Measurements from ENCODE around the gene GRID1. TPM values are rescaled to one million over a fixed set of nuclear protein-coding genes. Genes with fewer than 3 reads are reported as not detected.

Gene GRID1
- total RNA-seq, 2 donors from 2014 or later = not detected

GRCh38 chr10:86263907-86264306 is 102.7 kb downstream of the GRID1 start:
- H3K9me3 Mint-ChIP-seq = no peaks in the 10 kb centered on the region
- peaks cover 9 to 13% of the 10 kb centered on the region in 2 donors for H3K27me3 Mint-ChIP-seq
- H3K4me1 Mint-ChIP-seq (ENCODE audit: low read depth in 2 of 2) = no peaks in the 10 kb centered on the region
- DNase-seq (ENCODE audit: low spot score) = peak; percentile 32
- H3K4me3 Mint-ChIP-seq = no peak overlapping the region
- H3K36me3 Mint-ChIP-seq = no peaks in the 10 kb centered on the region
- no peak for ATAC-seq
- no peak overlapping the region for H3K27ac Mint-ChIP-seq

DNA sequence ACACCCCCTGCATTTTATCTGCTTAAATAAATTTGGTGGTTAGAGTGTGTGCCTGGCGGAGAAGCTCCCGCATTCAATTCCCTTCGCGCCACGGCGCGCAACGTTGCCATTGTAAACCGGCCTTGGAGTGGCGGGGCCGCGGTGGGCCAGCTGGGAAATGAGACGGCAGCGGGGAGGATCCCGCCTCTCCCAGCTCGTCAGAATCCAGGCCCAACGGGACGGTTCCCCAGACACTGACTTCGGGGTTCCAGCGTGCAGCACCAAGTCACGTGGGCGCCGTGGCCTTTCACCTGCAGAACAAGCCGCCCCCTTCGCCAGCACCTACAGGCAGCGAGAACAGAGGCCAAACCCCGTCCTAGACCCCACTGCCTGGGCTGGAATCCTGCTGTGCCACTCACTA is 103.4 kb downstream of the GRID1 start:
- Mint-ChIP-seq H3K27me3 (peaks cover 9 to 13% of the 10 kb centered on the region in 2 donors), H3K27ac (no peak overlapping the region), H3K36me3 (no peaks in the 10 kb centered on the region), H3K4me3 (no peak overlapping the region), H3K4me1 (ENCODE audit: low read depth in 2 of 2) (no peaks in the 10 kb centered on the region), H3K9me3 (no peaks in the 10 kb centered on the region)
- ATAC-seq = no peak
- peak; percentile 15 for DNase-seq (ENCODE audit: low spot score)

- Mint-ChIP-seq H3K4me1 (ENCODE audit: low read depth in 2 of 2) (no peaks in the 10 kb centered on the region), H3K36me3 (no peaks in the 10 kb centered on the region), H3K4me3 (no peak overlapping the region), H3K9me3 (no peaks in the 10 kb centered on the region), H3K27ac (no peak overlapping the region), H3K27me3 (peaks cover 9 to 13% of the 10 kb centered on the region in 2 donors)
- DNase-seq (ENCODE audit: low spot score) = no peak
- ATAC-seq = no peak
These were observed 103.9 kb downstream of the GRID1 start for GRCh38 chr10:86262688-86263181.

DNA sequence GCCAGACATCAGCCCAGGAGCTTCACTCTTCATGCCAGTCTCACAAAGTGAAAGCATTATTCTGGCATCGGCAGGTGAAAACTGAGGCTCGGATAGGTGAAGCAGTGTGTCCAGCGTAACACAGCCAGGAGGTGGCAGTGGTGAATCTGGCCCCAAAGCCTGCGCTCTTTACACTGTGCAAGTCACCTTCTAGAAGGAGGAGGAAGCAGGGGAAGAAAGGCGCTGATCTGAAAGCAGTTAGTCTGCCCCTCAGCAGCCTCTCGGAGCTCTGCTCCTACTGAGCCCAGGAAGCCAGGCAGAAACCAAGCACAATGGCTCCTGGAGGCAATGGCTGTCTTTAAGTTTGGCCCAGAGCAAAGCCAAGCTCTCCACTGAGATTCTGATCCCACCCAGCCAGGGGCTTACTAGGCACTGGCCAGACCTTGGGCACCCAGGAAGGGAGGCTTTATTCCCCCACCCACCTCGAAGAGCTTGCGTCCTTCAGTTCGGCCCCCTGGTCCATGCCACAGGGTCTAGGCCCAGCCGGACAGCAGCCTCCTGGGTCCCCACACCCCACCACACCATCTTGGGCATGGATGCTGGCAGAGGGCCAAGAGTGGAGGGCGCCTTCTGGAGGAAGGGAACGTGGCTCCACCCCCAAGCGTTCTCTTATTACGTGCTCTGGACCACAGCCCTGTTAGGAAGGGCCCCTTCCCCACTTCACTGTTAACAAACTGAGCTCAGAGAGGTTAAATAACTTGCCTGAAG is 104.5 kb downstream of the GRID1 start:
- Mint-ChIP-seq H3K27me3 (peaks cover 15 to 18% of the 10 kb centered on the region in 2 donors), H3K36me3 (no peaks in the 10 kb centered on the region), H3K27ac (no peak overlapping the region), H3K4me3 (no peak overlapping the region), H3K4me1 (ENCODE audit: low read depth in 2 of 2) (no peaks in the 10 kb centered on the region), H3K9me3 (no peaks in the 10 kb centered on the region)
- DNase-seq (ENCODE audit: low spot score) = peak; percentile 42
- ATAC-seq = no peak

DNA sequence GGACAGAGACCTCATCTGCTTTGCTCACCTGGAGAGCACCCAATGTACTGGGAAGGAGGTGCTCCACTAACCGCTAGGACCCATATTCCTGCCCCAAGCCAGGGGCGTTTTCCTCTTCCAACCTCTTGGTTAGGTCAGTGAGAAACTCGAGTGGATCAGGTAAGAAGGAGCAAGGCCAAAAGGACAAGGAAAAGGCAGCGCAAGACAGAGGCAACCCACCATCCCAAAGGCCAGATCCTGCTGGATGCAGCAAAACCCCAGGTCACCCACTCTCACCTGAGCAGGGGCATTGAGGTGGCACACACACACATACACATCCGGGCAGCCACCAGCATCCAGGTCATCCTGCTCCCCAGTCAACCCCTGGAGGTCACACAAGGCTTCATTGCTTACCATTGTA is 105.1 kb downstream of the GRID1 start:
- peaks cover 15 to 20% of the 10 kb centered on the region in 2 donors for H3K27me3 Mint-ChIP-seq
- H3K27ac Mint-ChIP-seq = no peak overlapping the region
- H3K36me3 Mint-ChIP-seq = no peaks in the 10 kb centered on the region
- no peaks in the 10 kb centered on the region for H3K9me3 Mint-ChIP-seq
- DNase-seq (ENCODE audit: low spot score) (peak; percentile 56), ATAC-seq (no peak)
- no peak overlapping the region for H3K4me3 Mint-ChIP-seq
- H3K4me1 Mint-ChIP-seq (ENCODE audit: low read depth in 2 of 2) = no peaks in the 10 kb centered on the region

GRCh38 chr10:86260564-86260963 is 106.0 kb downstream of the GRID1 start:
- Mint-ChIP-seq H3K9me3 (no peaks in the 10 kb centered on the region), H3K4me1 (ENCODE audit: low read depth in 2 of 2) (no peaks in the 10 kb centered on the region), H3K4me3 (no peak overlapping the region), H3K27me3 (peaks cover 15% of the 10 kb centered on the region in 2 donors), H3K36me3 (no peaks in the 10 kb centered on the region), H3K27ac (no peak overlapping the region)
- ATAC-seq (no peak), DNase-seq (ENCODE audit: low spot score) (no peak)

DNA sequence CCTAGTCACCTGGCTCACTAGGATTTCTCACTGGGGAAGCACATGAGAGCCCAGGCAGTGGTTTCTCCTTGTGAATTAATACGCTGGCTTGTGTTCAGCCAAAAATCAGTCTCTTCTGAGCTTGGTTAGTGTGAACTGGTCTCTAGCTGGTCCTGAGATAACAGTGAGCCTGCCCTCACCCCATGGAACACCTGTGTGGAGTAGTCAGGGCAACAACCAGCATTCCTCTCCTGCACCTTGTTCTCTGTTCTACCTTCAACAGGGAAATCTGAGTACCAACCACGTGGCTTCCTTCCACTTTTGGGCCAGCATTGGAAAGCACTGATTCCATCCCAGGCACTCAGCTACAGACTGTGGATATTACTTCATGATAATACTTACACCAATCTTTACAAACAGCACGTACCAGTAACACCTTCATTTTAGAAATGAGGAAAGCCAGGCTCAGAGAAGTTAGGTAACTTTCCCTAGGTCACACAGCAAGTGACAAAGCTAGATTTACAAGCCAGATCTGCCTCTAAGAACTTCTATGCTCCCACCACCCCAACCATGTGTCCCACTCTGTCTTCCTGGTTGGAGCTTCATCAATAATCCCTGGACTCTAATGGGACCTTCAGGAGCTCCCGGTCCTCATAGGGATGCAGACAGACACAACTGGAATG is 106.6 kb downstream of the GRID1 start:
- no peaks in the 10 kb centered on the region for H3K36me3 Mint-ChIP-seq
- peaks cover 9 to 12% of the 10 kb centered on the region in 2 donors for H3K27me3 Mint-ChIP-seq
- H3K4me1 Mint-ChIP-seq (ENCODE audit: low read depth in 2 of 2) = no peaks in the 10 kb centered on the region
- no peaks in the 10 kb centered on the region for H3K9me3 Mint-ChIP-seq
- H3K27ac Mint-ChIP-seq = no peak overlapping the region
- ATAC-seq = no peak
- H3K4me3 Mint-ChIP-seq = no peak overlapping the region
- DNase-seq (ENCODE audit: low spot score) = no peak

DNA sequence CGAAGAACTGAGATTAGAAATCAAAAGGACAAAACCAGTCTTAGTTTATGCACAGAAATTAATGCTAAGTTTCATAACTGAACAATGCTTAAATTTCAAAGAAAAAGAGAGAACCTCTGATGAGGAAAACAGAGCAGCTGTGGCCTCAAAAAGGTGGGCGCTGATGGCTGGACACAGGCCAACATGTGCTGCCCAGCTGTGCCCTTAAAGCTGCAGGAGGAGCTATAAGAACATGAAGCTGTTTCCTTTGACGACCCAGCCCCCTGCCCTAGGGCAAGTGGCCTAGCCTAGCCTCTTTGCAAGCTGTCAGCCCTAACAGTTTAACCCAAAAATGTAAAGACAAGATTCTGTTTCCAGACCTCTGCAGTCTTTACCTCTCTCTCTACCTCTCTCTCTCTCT is 107.7 kb downstream of the GRID1 start:
- no peaks in the 10 kb centered on the region for H3K36me3 Mint-ChIP-seq
- no peak for DNase-seq (ENCODE audit: low spot score)
- H3K4me3 Mint-ChIP-seq = no peak overlapping the region
- ATAC-seq = no peak
- no peak overlapping the region for H3K27ac Mint-ChIP-seq
- H3K27me3 Mint-ChIP-seq = peaks cover 9% of the 10 kb centered on the region in 2 donors
- H3K4me1 Mint-ChIP-seq (ENCODE audit: low read depth in 2 of 2) = no peaks in the 10 kb centered on the region
- no peaks in the 10 kb centered on the region for H3K9me3 Mint-ChIP-seq

DNA sequence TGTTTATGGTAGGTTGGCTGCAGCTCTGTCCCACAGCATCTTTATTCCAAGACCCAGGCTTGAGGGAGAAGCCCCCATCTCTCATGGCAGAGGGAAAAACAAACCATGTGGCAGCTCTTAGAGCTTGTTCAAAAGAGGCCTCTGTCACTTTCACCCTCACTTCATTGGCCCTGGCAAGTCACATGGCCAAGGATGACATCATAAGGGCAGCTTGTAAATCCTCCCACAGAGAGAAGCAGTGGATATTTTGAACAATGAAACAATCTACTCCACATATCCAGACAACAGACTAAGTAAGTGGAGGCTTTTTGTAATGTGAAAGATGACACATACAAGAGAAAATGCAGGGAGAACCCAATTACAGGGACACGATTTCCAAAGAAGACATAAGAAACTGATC is 108.1 kb downstream of the GRID1 start:
- no peaks in the 10 kb centered on the region for H3K36me3 Mint-ChIP-seq
- ATAC-seq (no peak), DNase-seq (ENCODE audit: low spot score) (no peak)
- no peaks in the 10 kb centered on the region for H3K9me3 Mint-ChIP-seq
- H3K27ac Mint-ChIP-seq = no peak overlapping the region
- H3K27me3 Mint-ChIP-seq = peaks cover 13% of the 10 kb centered on the region in 2 donors
- H3K4me1 Mint-ChIP-seq (ENCODE audit: low read depth in 2 of 2) = no peaks in the 10 kb centered on the region
- no peak overlapping the region for H3K4me3 Mint-ChIP-seq

DNA sequence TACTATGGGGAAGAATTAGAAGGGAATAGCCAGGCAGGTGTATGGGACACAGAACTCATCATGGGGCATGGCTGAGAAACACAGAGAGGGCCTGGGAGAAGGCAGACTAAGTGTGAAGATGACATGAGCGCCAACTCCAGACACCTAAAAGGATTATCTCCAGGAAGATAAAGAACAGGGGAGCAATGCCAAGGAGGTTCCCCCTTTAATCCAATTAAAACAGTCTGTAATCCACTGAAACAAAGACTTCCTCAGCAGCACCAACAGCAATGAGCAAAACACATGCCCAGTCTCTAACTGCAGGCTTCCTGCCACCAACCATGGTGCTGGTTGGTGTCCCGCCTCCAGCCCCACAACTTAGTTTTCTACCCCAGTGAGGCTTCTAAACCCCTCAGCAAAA is 108.9 kb downstream of the GRID1 start:
- Mint-ChIP-seq H3K4me1 (ENCODE audit: low read depth in 2 of 2) (no peaks in the 10 kb centered on the region), H3K4me3 (no peak overlapping the region), H3K9me3 (no peaks in the 10 kb centered on the region), H3K27me3 (peaks cover 11 to 14% of the 10 kb centered on the region in 2 donors), H3K36me3 (no peaks in the 10 kb centered on the region), H3K27ac (no peak overlapping the region)
- DNase-seq (ENCODE audit: low spot score) (no peak), ATAC-seq (no peak)

DNA sequence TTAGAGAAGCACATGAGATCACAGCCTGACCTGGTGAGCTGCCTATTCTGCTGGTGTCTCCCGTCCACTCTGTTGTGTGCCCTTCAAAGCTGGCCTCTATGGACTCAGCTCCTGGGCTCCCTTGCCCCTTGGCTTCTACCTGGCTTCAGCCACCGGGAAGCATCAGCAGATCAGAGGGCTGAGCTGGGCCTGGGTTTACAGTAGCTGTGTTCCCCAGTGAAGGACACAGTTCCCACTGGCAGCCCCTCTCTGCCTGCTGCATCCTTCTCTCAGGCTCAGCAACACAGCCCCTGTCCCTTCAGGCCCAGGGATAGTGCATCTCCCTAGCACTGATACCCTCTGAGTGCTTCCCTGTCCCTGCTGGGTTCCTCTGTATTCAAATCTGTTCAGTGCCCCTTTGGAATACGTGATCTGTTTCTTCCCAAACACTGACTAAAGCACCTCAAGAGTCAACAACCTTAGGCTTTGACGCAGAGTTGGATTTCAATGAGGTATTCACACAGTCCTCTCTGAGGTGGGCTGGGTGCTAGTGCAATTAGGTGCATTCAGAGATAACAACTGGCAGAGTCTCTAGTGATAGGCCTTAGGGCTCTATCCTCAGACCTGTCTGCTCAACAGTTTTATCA is 109.8 kb downstream of the GRID1 start:
- no peaks in the 10 kb centered on the region for H3K4me1 Mint-ChIP-seq (ENCODE audit: low read depth in 2 of 2)
- ATAC-seq = no peak
- DNase-seq (ENCODE audit: low spot score) = peak; percentile 40
- H3K36me3 Mint-ChIP-seq = no peaks in the 10 kb centered on the region
- peaks cover 11 to 14% of the 10 kb centered on the region in 2 donors for H3K27me3 Mint-ChIP-seq
- no peak overlapping the region for H3K27ac Mint-ChIP-seq
- no peaks in the 10 kb centered on the region for H3K9me3 Mint-ChIP-seq
- H3K4me3 Mint-ChIP-seq = no peak overlapping the region

- Mint-ChIP-seq H3K9me3 (no peaks in the 10 kb centered on the region), H3K27ac (no peak overlapping the region), H3K27me3 (peaks cover 11 to 14% of the 10 kb centered on the region in 2 donors), H3K36me3 (no peaks in the 10 kb centered on the region), H3K4me3 (no peak overlapping the region), H3K4me1 (ENCODE audit: low read depth in 2 of 2) (no peaks in the 10 kb centered on the region)
- DNase-seq (ENCODE audit: low spot score) = peak; percentile 40
- no peak for ATAC-seq
These were observed 111.0 kb downstream of the GRID1 start for GRCh38 chr10:86255405-86256251.

- H3K27ac Mint-ChIP-seq = no peak overlapping the region
- no peak overlapping the region for H3K4me3 Mint-ChIP-seq
- no peaks in the 10 kb centered on the region for H3K36me3 Mint-ChIP-seq
- H3K27me3 Mint-ChIP-seq = peaks cover 11 to 14% of the 10 kb centered on the region in 2 donors
- DNase-seq (ENCODE audit: low spot score) = peak; percentile 2
- peak in 1 of 2 donors; percentile 15 for ATAC-seq
- no peaks in the 10 kb centered on the region for H3K9me3 Mint-ChIP-seq
- no peaks in the 10 kb centered on the region for H3K4me1 Mint-ChIP-seq (ENCODE audit: low read depth in 2 of 2)
These were observed 111.9 kb downstream of the GRID1 start for GRCh38 chr10:86254526-86255174.
